B cell (primary cell): ENCODE data around the gene NRF1. TPM values are rescaled to one million over a fixed set of nuclear protein-coding genes. Genes with fewer than 3 reads are reported as not detected.

Experiments
- ATAC-seq: fragments of 200-7000 bp; cut with Tn5 transposase; one replicate; pipeline ENCODE4 v1.10.0; 2021; ENCODE audit warnings: low read depth, mild to moderate bottlenecking, moderate number of reproducible peaks, moderate library complexity
- CTCF ChIA-PET: fragments of 350-600 bp; sonication (Branson Sonifier 250); formaldehyde crosslinking; loops from one replicate; lab custom pipeline; 2021; ENCODE audit warnings: antibody characterized with exemption, inconsistent platforms; lab: Charles Lee
- POLR2A ChIA-PET: fragments of 350-600 bp; sonication (Branson Sonifier 250); formaldehyde crosslinking; loops from one replicate; lab custom pipeline; 2021; ENCODE audit warnings: antibody characterized with exemption; lab: Charles Lee
- DNase-seq: peaks from one replicate; pipeline ENCODE4 v3.0.0; 2013
- H2AFZ ChIP-seq: 2 replicates; pipeline ENCODE4 v1.6.1; 2012; ENCODE audit warnings: mild to moderate bottlenecking, low read depth, low read length; ENCODE audit not compliant: insufficient read depth, poor library complexity, severe bottlenecking
- H3K27ac ChIP-seq, 2 donors: 1 replicate in 1 of 2; 2 replicates in 1 of 2; pipeline ENCODE4 v1.5.1; 2012 to 2013; ENCODE audit warnings: low read length in 2 of 2, mild to moderate bottlenecking in 2 of 2, moderate library complexity in 1 of 2
- H3K27me3 ChIP-seq, 4 experiments: fragments of 200-600 bp in 1 of 4; sonication (generic) in 1 of 4; replicated peaks in 1 of 4; 1 replicate in 2 of 4; 2 replicates in 2 of 4; pipeline versions ENCODE4 v1.6.1 to v1.7.0; 2013 to 2016; ENCODE audit warnings: low read length in 3 of 4, mild to moderate bottlenecking in 2 of 4, mixed read lengths in 1 of 4, moderate library complexity in 1 of 4; ENCODE audit not compliant: insufficient read depth in 4 of 4, control insufficient read depth in 3 of 4; ENCODE audit errors: control extremely low read depth in 1 of 4
- H3K36me3 ChIP-seq, 2 experiments: replicated peaks in 1 of 2; 1 replicate in 1 of 2; 2 replicates in 1 of 2; pipeline versions ENCODE4 v1.6.1 to v1.7.1; 2013; ENCODE audit warnings: low read length in 1 of 2; ENCODE audit not compliant: insufficient read depth in 2 of 2, control insufficient read depth in 1 of 2; ENCODE audit errors: control extremely low read depth in 1 of 2, extremely low read depth in 1 of 2
- H3K4me1 ChIP-seq, 2 donors: fragments of 200-600 bp in 1 of 2; sonication (generic) in 1 of 2; 1 replicate in 1 of 2; 2 replicates in 1 of 2; pipeline versions ENCODE4 v1.5.1 to v1.6.1; 2013 to 2017; ENCODE audit warnings: low read length in 2 of 2; ENCODE audit not compliant: control insufficient read depth in 2 of 2, insufficient read depth in 2 of 2
- H3K4me2 ChIP-seq: replicated peaks from 2 replicates; pipeline ENCODE3; 2012; ENCODE audit warnings: mild to moderate bottlenecking, low read depth, low read length; ENCODE audit not compliant: poor library complexity, severe bottlenecking
- H3K4me3 ChIP-seq, 5 experiments: fragments of 200-600 bp in 1 of 5; sonication (generic) in 1 of 5; 1 replicate in 3 of 5; 2 replicates in 2 of 5; pipeline versions ENCODE4 v1.5.1 to v1.7.0; 2011 to 2016; ENCODE audit warnings: low read length in 4 of 5, mild to moderate bottlenecking in 4 of 5, low read depth in 2 of 5, control low read depth in 1 of 5, moderate library complexity in 1 of 5; ENCODE audit not compliant: insufficient read depth in 1 of 5; ENCODE audit errors: control extremely low read depth in 1 of 5, extremely low read depth in 1 of 5
- H3K79me2 ChIP-seq: fragments of 200-600 bp; sonication (generic); one replicate; pipeline ENCODE4 v1.6.0; 2016; ENCODE audit warnings: low read length; ENCODE audit not compliant: control insufficient read depth, insufficient read depth
- H3K9ac ChIP-seq: fragments of 200-600 bp; sonication (generic); 2 replicates; pipeline ENCODE4 v1.6.1; 2017; ENCODE audit warnings: mild to moderate bottlenecking, low read length, moderate library complexity
- H3K9me3 ChIP-seq, 3 donors: one replicate each; pipeline versions ENCODE4 v1.6.1 to v1.7.1; 2013; ENCODE audit warnings: low read length in 2 of 3; ENCODE audit not compliant: control insufficient read depth in 2 of 3, insufficient read depth in 1 of 3; ENCODE audit errors: control extremely low read depth in 1 of 3
- H4K20me1 ChIP-seq: 2 replicates; pipeline ENCODE4 v1.6.0; 2012; ENCODE audit warnings: mild to moderate bottlenecking, low read length; ENCODE audit not compliant: insufficient read depth, control insufficient read depth, poor library complexity, severe bottlenecking
- H3K27ac Mint-ChIP-seq: one replicate; pipeline ENCODE4 v1.8.0; 2021; ENCODE audit warnings: mixed read lengths
- H3K27me3 Mint-ChIP-seq: one replicate; pipeline ENCODE4 v1.8.0; 2021; ENCODE audit warnings: mixed read lengths
- H3K4me1 Mint-ChIP-seq: one replicate; pipeline ENCODE4 v1.8.0; 2021; ENCODE audit warnings: mixed read lengths
- H3K4me3 Mint-ChIP-seq: one replicate; pipeline ENCODE4 v1.8.0; 2021; ENCODE audit warnings: mixed read lengths
- H3K9me3 Mint-ChIP-seq: one replicate; pipeline ENCODE4 v1.8.0; 2022; ENCODE audit warnings: mixed read lengths; ENCODE audit not compliant: insufficient read depth
- EZH2 ChIP-seq: IDR thresholded peaks from 2 replicates; pipeline ENCODE4 v1.6.1; 2012; ENCODE audit warnings: borderline replicate concordance, low read depth, mild to moderate bottlenecking, moderate library complexity, low read length; ENCODE audit not compliant: insufficient read depth, poor library complexity, severe bottlenecking
- WGBS: methylation state at CpG from one replicate; pipeline ENCODE4 v1.1.5; 2013; ENCODE audit warnings: missing lambda C conversion rate; ENCODE audit not compliant: insufficient coverage; 5-methylcytosine and 5-hydroxymethylcytosine counted together
- intact Hi-C: fragments of 100-400 bp; cut with micrococcal nuclease; formaldehyde crosslinking; loops from one replicate; pipeline ENCODE4 v1.10.0; 2022
- polyA plus RNA-seq: library from polyadenylated mRNA; depleted of rRNA; stranded (reverse); fragments of >200 nt; gene quantifications from 2 replicates; pipeline ENCODE4 v1.2.3, GENCODE V29; 2012
- total RNA-seq, 2 donors: library from RNA; stranded (reverse); fragments of 120-200 nt in 1 of 2; gene quantifications; 1 replicate in 1 of 2; 2 replicates in 1 of 2; pipeline versions ENCODE4 v1.2.3 to v1.2.4, GENCODE V29; 2013 to 2022
- TF ChIP-seq, protein P1 (sequence below): fragments of 200-600 bp; IDR thresholded peaks from one replicate; pipeline ENCODE4 v1.8.0; 2022; ENCODE audit warnings: antibody characterized with exemption, mild to moderate bottlenecking

Gene NRF1
- total and polyA plus RNA-seq, 2 donors (not counting 1 experiment from before 2014, with no cell fraction given) = 19.6 to 53.0 TPM

DNA sequence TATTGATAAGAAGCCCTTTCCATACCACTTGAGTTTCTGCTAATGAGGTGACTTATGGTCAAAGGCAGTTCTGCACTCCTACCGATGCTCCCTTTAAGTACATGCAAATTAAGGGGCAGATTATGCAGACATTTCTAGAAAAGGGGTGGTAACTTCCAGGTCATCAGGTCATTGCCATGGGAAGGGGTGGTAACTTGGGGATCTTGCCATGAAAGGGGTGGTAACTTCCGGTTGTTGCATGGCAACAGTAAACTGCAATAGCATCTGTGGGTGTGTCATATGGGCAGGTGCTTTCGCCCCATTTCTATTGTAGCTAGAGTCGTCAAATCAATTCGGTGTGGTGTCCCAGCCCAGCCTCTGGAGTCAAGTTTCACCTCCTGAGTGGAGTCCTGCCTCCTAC lies 190.4 kb downstream of the NRF1 start:
- ChIA-PET POLR2A (no interaction called here), CTCF (no interaction called here)
- H3K9me3 ChIP-seq = no peaks in the 10 kb centered on the region
- H3K4me1 ChIP-seq = no peaks in the 10 kb centered on the region
- H3K9me3 Mint-ChIP-seq = no peaks in the 10 kb centered on the region
- no peak overlapping the region for H3K4me3 ChIP-seq
- 83% methylated on average over 5 of the region's 5 CpGs for WGBS
- H3K4me3 Mint-ChIP-seq = no peak overlapping the region
- no peak overlapping the region for H3K27ac ChIP-seq
- no peak overlapping the region for H3K4me2 ChIP-seq
- ATAC-seq = no peak
- H3K79me2 ChIP-seq = no peaks in the 10 kb centered on the region
- H4K20me1 ChIP-seq = no peaks in the 10 kb centered on the region
- H3K27me3 Mint-ChIP-seq = peaks cover 13% of the 10 kb centered on the region
- no peak for DNase-seq
- H3K9ac ChIP-seq = no peak overlapping the region
- TF ChIP-seq EZH2 = no peak
- TF ChIP-seq, protein P1, sequence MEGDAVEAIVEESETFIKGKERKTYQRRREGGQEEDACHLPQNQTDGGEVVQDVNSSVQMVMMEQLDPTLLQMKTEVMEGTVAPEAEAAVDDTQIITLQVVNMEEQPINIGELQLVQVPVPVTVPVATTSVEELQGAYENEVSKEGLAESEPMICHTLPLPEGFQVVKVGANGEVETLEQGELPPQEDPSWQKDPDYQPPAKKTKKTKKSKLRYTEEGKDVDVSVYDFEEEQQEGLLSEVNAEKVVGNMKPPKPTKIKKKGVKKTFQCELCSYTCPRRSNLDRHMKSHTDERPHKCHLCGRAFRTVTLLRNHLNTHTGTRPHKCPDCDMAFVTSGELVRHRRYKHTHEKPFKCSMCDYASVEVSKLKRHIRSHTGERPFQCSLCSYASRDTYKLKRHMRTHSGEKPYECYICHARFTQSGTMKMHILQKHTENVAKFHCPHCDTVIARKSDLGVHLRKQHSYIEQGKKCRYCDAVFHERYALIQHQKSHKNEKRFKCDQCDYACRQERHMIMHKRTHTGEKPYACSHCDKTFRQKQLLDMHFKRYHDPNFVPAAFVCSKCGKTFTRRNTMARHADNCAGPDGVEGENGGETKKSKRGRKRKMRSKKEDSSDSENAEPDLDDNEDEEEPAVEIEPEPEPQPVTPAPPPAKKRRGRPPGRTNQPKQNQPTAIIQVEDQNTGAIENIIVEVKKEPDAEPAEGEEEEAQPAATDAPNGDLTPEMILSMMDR = no peak
- H2AFZ ChIP-seq = no peak overlapping the region
- H3K36me3 ChIP-seq = no peaks in the 10 kb centered on the region
- intact Hi-C loops = no loop called here
- no peak overlapping the region for H3K27ac Mint-ChIP-seq
- H3K27me3 ChIP-seq = no peaks in the 10 kb centered on the region
- H3K4me1 Mint-ChIP-seq = no peaks in the 10 kb centered on the region

- TF ChIP-seq, protein P1 = no peak
- TF ChIP-seq EZH2 = no peak
- no peak overlapping the region for H3K9ac ChIP-seq
- intact Hi-C loops = no loop called here
- DNase-seq (no peak), ATAC-seq (no peak)
- Mint-ChIP-seq H3K27ac (no peak overlapping the region), H3K4me1 (no peaks in the 10 kb centered on the region), H3K4me3 (no peak overlapping the region), H3K9me3 (no peaks in the 10 kb centered on the region), H3K27me3 (peaks cover 13% of the 10 kb centered on the region)
- H3K79me2 ChIP-seq = no peaks in the 10 kb centered on the region
- H3K27ac ChIP-seq = no peak overlapping the region
- H3K9me3 ChIP-seq = no peaks in the 10 kb centered on the region
- H3K27me3 ChIP-seq = no peaks in the 10 kb centered on the region
- H3K4me1 ChIP-seq = no peaks in the 10 kb centered on the region
- no peak overlapping the region for H3K4me2 ChIP-seq
- ChIA-PET CTCF (no interaction called here), POLR2A (no interaction called here)
- H2AFZ ChIP-seq = no peak overlapping the region
- H3K36me3 ChIP-seq = no peaks in the 10 kb centered on the region
- no peak overlapping the region for H3K4me3 ChIP-seq
- 94% methylated on average over 15 of the region's 17 CpGs for WGBS
- no peaks in the 10 kb centered on the region for H4K20me1 ChIP-seq
These were observed 192.1 kb downstream of the NRF1 start for GRCh38 chr7:129803546-129804081.
